Germinal center (tissue), 1 donor: Measurements from ENCODE around the gene POLR2F.
"Not testable (repeated sequence)": the region's sequence is repeated elsewhere in the genome, so short reads cannot be mapped to it uniquely, and the experiment has no call there.

ENCODE experiments used
- DNase-seq: peaks from one replicate; pipeline ENCODE4 v3.0.0; 2012; ENCODE audit warnings: mixed read lengths, low spot score

The POLR2F gene

GRCh38 chr22:37954686-37955085 is 1.2 kb downstream of the POLR2F start:
- no peak for DNase-seq

- not testable (repeated sequence) for DNase-seq
Measured at GRCh38 chr22:37955825-37956397, 2.4 kb downstream of the POLR2F start.

- no peak for DNase-seq
Measured at GRCh38 chr22:37957232-37957631, 3.7 kb downstream of the POLR2F start.

- DNase-seq: no peak
Measured at GRCh38 chr22:37959231-37959825, 5.8 kb downstream of the POLR2F start.

- no peak for DNase-seq
Measured at GRCh38 chr22:37961062-37961461, 7.6 kb downstream of the POLR2F start.

- DNase-seq: no peak
Measured at GRCh38 chr22:37965940-37966664, 12.6 kb downstream of the POLR2F start.

GRCh38 chr22:37967147-37967546 is 13.6 kb downstream of the POLR2F start:
- no peak for DNase-seq

- no peak for DNase-seq
Measured at GRCh38 chr22:37967637-37968451, 14.3 kb downstream of the POLR2F start.

- DNase-seq: no peak
Measured at GRCh38 chr22:37968452-37969251, 15.2 kb downstream of the POLR2F start.

- no peak for DNase-seq
Measured at GRCh38 chr22:37970864-37971263, 17.4 kb downstream of the POLR2F start.

GRCh38 chr22:37971475-37972434 is 18.3 kb downstream of the POLR2F start:
- DNase-seq: no peak

- DNase-seq: no peak
Measured at GRCh38 chr22:37972527-37972926, 19.0 kb downstream of the POLR2F start.

- no peak for DNase-seq
Measured at GRCh38 chr22:37973271-37974170, 20.0 kb downstream of the POLR2F start.

- no peak for DNase-seq
Measured at GRCh38 chr22:37975153-37975552, 21.7 kb downstream of the POLR2F start.

GRCh38 chr22:37976022-37976421 is 22.5 kb downstream of the POLR2F start:
- not testable (repeated sequence) for DNase-seq

- DNase-seq: no peak
Measured at GRCh38 chr22:37976547-37976946, 23.0 kb downstream of the POLR2F start.

GRCh38 chr22:37979782-37980181 is 26.3 kb downstream of the POLR2F start:
- DNase-seq: no peak

- no peak for DNase-seq
Measured at GRCh38 chr22:37981282-37982011, 27.9 kb downstream of the POLR2F start.
